ENCODE data around the gene CPED1.

GRCh38 chr7:120985130-120985758, 3.3 kb upstream of the CPED1 start:
- TF ChIP-seq CTCF (IDR thresholded peaks at IDR 0.05) (no peak), POLR2AphosphoS5 (IDR thresholded peaks at IDR 0.05) (no peak), POLR2A (IDR thresholded peaks at IDR 0.05) (no peak), EP300 (IDR thresholded peaks at IDR 0.05; ENCODE audit: low read depth) (no peak)

All from transverse colon (tissue), 4 donors.